Gastrocnemius medialis (tissue), 4 donors: Measurements from ENCODE around the gene TEK.

Source experiments
- CTCF ChIP-seq, 5 experiments: fragments of 450-650 bp in 3 of 5; fragments of 200-600 bp in 2 of 5; sonication (generic) in 2 of 5; IDR thresholded peaks in 4 of 5; conservative IDR thresholded peaks in 1 of 5; 1 replicate in 4 of 5; 2 replicates in 1 of 5; pipeline ENCODE4 v1.5.1; 2016 to 2019; ENCODE audit warnings: antibody characterized with exemption in 5 of 5, mild to moderate bottlenecking in 3 of 5, moderate library complexity in 3 of 5
- POLR2A ChIP-seq, 2 donors: fragments of 450-650 bp; IDR thresholded peaks; one replicate each; pipeline ENCODE4 v1.6.1; 2017; ENCODE audit warnings: antibody characterized with exemption in 2 of 2, mild to moderate bottlenecking in 2 of 2, moderate library complexity in 2 of 2

- no peak for TF ChIP-seq CTCF (IDR thresholded peaks at IDR 0.05 in 4 of 5, conservative IDR thresholded peaks at IDR 0.05 in 1 of 5)
- no peak for TF ChIP-seq POLR2A (IDR thresholded peaks at IDR 0.05)
Observed at GRCh38 chr9:27160636-27161035, 51.6 kb downstream of the TEK start.
